GM21717 (cell line): ENCODE measurements around the gene PPARGC1A.

Experiments
- ATAC-seq: cut with Tn5 transposase; IDR thresholded peaks from one replicate; pipeline ENCODE4 v1.9.1; 2021; ENCODE audit warnings: mild to moderate bottlenecking, moderate library complexity; ENCODE audit not compliant: unreplicated experiment

The PPARGC1A gene

GRCh38 chr4:23775694-23776093 lies 114.2 kb downstream of the PPARGC1A start:
- no peak for ATAC-seq

- no peak for ATAC-seq
These were observed 114.9 kb downstream of the PPARGC1A start for GRCh38 chr4:23774909-23775308.

GRCh38 chr4:23773884-23774636 lies 115.8 kb downstream of the PPARGC1A start:
- no peak for ATAC-seq

GRCh38 chr4:23770011-23770410 lies 119.8 kb downstream of the PPARGC1A start:
- no peak for ATAC-seq

GRCh38 chr4:23769406-23769805 lies 120.4 kb downstream of the PPARGC1A start:
- ATAC-seq = no peak

- ATAC-seq = no peak
These were observed 121.3 kb downstream of the PPARGC1A start for GRCh38 chr4:23768541-23768940.

GRCh38 chr4:23766344-23766743 lies 123.5 kb downstream of the PPARGC1A start:
- ATAC-seq = no peak

GRCh38 chr4:23763559-23763958 lies 126.3 kb downstream of the PPARGC1A start:
- no peak for ATAC-seq

GRCh38 chr4:23762551-23762950 lies 127.3 kb downstream of the PPARGC1A start:
- no peak for ATAC-seq

- ATAC-seq = no peak
These were observed 130.8 kb downstream of the PPARGC1A start for GRCh38 chr4:23759066-23759465.

- no peak for ATAC-seq
These were observed 135.2 kb downstream of the PPARGC1A start for GRCh38 chr4:23754688-23755087.

GRCh38 chr4:23750125-23750524 lies 139.7 kb downstream of the PPARGC1A start:
- no peak for ATAC-seq

GRCh38 chr4:23747281-23747735 lies 142.5 kb downstream of the PPARGC1A start:
- no peak for ATAC-seq

GRCh38 chr4:23746672-23747071 lies 143.2 kb downstream of the PPARGC1A start:
- no peak for ATAC-seq

- ATAC-seq = no peak
These were observed 143.8 kb downstream of the PPARGC1A start for GRCh38 chr4:23746027-23746426.

GRCh38 chr4:23745377-23745776 lies 144.5 kb downstream of the PPARGC1A start:
- ATAC-seq = no peak
